Astrocyte of the hippocampus (primary cell): Measurements from ENCODE around the gene CCL11.

Source experiments
- DNase-seq: peaks from one replicate; pipeline ENCODE4 v3.0.0; 2011; ENCODE audit warnings: low read depth, low spot score

The CCL11 gene

DNA sequence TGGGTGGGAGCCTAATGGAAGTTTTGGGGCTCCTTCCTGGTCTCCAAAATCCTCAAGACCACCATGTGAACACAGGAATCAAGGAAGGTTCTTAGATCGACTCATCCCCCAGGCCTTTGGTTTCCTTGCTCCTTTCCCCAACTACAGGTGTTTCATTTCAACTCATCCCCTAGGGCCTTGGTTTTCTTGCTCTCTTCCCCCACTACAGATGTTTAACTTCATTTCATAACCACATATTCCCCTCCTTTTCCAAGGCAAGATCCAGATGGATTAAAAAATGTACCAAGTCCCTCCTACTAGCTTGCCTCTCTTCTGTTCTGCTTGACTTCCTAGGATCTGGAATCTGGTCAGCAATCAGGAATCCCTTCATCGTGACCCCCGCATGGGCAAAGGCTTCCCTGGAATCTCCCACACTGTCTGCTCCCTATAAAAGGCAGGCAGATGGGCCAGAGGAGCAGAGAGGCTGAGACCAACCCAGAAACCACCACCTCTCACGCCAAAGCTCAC is at the start of gene CCL11:
Gene CCL11, plus strand, starts transcription at position 457 of the 507 bp plus-strand sequence. CDS start 67 bp downstream, outside the sequence.
- DNase-seq = no peak

DNA sequence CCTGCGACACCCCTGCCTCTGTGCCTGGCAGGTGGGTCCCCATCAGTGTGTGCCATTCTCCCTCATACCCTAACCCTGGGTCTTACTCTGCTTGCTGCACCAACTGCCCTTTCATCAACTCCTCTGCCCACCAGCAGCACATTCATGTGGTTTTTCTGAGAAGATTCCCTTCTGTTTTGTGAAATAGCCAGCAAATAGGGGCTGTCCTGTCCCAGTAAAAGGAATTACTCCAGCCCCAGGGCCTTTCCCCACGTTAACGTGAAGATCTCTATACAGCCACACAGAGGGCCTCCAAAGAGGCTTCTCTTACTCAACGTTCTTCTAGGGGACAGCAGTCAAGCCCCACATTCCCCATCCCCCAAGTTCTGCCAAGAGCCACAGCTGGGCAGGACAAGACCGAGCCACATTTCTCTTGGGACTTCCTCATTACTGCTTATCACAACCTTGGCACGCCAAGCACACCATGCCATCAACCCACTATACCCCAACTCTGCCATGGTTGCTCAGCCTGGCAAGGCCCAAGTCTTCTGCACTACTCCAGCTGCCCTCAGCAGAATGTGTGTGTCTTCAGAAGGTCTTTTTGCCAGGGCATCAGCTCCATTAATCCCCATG is 49.2 kb upstream of the CCL11 start:
- no peak for DNase-seq

DNA sequence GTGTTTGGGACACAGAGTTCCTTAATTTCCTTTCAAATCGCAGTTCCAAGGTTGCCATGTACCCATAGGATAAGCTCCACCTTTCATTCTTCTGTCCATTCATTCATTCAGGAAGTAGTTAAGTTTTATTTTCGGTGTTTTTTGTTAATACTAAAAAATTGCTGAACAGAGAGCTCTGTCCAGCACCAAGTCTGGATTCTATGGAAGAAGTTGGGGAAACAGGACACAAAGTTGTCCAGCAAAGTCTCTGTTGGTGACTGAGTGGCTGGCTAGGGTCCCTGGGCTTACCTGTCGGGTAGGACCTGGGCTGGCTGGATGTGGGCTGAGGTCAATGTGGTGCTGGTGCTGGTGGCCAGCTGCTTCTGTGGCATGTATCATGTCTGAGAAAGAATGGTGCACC is 48.1 kb upstream of the CCL11 start:
- DNase-seq = no peak

DNA sequence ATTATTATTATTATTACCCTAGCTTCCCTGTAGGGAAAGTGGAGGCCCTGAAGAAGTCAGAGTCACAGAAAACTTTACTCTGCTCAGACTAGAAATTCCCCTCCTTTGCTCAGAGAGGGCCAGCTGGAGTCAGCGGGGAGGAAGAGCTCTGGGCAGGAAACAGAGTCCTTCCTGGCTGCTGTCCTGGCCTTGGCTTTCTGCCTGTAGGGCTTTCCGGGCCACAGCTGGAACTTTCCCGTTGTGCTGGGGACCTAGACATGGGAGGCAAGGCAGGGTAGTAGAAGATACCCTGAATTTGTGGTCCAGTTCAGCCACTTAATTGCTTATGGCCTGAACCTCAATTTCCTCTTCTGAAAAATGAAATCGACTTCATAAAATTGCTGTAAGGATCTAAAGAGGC is 44.5 kb upstream of the CCL11 start:
- DNase-seq = no peak

DNA sequence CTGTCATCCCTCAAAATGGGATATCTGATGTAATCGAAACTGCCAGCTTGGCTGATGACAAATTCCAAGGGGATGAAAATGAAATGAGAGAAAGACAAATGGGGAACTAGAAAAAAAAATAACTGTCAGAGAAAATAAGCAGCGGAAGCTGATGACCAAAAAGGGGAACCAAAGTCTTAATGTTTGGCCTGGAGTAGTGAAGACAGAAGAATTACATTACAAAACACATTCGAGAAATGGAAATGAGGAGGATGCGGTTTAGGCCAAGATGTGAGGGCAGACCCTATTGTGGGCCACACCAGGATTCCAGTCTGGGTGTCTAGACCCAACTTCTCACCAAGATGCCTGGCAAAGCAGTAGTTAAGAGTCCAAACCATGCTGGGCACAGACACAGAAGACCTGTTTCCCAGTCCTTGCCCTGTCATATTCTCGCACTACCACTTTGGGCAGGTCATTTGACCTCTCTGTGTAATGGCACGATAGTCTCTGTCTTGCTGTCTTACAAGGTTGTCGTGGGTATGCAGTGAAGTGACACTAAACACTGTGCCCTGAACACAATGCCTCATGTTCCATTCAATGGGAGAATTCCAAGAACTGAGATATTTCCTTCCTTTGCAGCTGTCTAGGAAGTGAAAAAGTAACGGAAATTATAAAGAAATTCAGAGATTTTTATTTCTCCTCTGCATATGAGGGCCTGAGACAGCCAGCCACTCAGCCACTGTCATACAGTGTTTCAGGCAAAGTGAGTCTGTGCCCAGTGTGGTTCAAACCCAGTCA is 42.8 kb upstream of the CCL11 start:
- no peak for DNase-seq

DNA sequence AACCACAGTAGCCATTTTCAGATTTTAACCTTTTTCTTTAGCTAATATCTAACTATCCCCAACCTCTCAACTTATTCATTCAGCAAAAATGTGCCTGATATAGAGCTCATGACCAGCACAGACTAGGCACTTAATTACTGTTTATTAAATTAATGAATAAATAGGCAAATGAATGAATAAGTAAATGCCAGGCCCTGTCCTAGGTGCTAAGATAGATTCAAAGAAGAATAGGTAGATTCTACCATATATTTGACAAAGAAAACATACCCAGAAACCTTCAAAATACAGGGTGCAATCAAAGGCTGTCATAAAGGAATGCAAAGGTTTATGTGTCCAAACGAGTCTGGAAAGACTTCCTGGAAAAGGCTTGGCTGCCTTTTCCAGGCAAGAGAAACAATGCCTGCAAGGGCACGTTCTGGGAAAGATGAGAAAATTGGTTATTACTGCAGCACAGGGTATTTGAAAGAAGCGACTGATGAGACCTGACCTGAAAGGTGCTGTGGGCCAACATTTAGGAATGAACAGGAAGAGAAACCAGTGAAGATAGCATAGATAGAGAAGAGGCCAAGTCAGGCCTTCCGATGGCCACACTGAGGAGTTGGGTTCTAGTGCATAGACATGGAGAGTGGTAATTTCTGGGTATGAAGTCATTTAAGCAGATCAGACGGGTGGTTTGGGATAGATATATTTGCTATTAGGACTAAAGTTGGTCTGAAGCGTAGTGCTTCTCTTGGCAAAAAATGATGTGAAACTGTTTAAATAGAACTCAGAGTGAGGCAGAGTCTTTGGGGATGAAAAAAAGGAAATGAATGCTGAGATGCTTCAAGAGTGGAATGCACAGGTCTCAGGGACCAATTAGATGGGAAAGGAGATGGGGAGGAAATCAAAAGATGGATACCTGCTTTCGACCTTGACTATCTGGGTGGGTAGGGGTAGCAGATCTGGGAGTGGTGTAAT is 41.9 kb upstream of the CCL11 start:
- no peak for DNase-seq

DNA sequence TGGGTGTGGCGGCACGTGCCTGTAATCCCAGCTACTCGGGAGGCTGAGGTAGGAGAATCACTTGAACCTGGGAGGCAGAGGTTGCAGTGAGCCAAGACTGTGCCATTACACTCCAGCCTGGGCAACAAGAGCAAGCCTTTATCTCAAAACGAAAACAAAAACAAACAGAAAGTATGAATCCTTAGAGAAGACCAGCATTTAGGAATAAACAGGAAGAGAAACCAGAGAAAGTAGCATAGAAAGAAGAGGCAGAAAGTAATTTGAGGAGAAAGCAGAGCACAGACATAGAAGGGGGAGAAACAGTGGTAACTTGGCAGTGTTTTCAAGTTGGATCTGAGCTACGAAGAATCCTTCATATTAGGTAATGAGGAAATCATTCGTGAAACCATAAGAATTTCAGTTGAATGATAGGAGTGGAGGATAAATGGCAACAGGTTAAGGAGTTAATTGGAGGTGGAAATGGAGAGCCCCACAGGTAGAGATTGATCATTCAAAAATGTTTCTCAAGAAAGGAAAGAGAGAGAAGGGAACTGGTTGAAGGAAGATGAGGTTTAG is 40.1 kb upstream of the CCL11 start:
- peak; percentile 36 for DNase-seq

DNA sequence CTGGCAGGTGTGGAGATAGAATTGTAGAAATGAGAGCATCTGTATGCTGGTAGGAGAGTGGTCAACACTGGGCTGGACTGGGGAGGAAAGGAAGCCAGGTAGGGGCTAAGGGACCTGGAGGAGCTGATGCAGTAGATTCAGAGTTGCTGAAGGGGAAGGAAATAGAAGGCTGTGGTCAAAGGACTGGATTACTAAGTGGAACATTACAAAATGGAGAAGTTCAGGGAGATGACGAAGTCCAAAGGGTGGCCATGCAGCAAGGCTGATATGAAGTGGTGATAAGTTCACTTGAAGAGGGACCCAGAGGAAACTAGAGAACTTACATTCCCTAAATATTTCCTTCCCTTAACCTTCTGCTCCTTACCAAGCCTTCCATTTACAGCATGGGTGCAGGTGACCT is 39.1 kb upstream of the CCL11 start:
- no peak for DNase-seq

DNA sequence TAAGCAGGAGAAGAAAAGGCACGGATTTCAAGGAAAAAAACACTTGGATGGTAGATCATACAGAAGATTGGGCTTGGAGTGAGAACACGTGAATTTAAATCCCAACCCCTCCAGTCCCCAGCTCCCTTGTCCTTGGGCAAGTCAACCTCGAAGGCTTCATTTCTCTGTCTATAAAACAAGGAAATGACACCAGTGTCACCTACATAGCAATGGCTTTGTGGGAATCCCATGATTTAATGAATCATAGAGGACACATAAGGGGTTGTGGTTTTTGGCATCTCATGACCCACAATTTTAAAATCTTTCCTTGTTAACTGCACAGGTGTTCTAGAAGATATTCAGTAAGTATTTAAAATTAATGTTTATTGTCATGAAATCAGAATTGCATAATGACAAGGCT is 38.7 kb upstream of the CCL11 start:
- DNase-seq = no peak

DNA sequence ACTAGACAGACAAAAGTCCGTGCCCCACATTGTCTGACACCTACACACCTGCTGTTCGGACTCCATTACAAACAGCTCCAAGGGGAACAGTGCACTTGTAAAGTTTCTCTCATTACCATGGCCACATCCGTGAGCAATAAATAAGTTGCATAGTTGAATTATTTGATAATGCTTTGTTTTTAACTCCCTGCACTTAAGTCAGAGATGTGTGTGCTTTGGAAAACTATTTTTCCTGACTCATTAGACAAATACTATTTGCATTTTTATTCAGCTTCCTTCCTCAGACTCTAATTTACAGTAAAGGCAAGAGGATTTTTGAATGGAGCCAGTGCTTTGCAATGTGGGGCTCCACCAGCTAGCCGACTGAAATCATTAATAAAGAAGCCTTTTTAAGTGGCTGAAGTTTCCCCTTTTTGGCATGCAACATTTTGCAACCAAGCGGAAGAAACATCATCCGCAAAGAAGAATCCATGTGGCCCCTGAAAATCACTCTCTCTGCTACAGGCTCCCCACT is 37.0 kb upstream of the CCL11 start:
- peak; percentile 89 for DNase-seq

DNA sequence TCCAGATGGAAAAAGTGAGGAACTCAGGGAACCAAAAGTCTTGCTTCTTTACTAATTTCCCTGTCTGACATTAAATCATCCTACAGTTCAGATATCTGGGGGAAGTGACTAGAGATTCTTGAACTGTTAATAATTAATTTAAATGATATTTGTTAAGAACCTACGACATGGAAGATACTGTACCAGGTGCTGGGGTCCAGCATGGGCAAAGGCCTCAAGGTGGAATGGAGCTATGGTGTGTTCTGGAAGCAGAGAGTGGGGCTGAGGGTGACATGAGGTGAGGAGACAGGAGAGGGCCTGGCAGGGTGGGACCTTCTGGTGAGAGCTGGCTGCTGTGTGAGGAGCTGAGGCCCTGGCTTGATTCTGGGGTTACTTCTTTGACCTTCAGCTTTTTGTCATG is 36.5 kb upstream of the CCL11 start:
- peak; percentile 29 for DNase-seq

DNA sequence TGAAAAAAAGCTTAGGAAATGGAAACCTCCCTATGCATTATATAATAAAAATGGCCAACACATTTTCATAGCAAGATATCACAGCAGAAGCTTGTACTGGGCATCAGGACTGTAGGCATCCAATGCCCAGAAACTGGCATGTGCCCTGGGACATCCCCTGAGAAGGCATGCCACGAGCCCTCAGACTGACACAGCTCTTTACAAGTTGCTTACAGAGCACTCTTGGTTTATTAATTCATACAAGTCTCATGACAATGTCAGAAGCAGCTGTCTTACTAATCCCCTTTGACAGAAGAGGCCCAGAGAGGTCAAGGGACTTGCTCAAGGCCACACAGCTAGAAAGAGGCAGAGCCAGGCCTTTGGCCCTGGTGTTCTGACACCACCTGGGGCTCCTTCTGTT is 36.1 kb upstream of the CCL11 start:
- peak; percentile 37 for DNase-seq

DNA sequence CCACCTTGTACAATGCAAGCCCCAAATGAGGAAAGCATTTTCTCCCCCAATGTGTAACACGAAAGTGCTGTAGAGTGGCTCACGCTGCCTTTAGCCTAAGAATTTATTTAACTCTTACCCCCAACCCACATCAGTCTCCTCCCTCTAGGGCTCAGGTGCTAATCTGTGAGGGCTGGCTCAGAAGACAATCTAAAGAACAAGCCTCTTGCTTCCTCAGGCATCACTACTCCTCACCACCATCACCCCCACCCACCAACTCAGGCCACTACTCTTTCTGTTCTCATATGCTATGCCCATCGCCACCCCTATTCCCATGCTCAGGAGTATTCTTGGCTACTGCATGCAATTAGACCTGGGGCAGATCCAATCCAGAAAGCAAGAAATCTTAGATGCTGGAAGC is 34.4 kb upstream of the CCL11 start:
- DNase-seq = peak; percentile 35

DNA sequence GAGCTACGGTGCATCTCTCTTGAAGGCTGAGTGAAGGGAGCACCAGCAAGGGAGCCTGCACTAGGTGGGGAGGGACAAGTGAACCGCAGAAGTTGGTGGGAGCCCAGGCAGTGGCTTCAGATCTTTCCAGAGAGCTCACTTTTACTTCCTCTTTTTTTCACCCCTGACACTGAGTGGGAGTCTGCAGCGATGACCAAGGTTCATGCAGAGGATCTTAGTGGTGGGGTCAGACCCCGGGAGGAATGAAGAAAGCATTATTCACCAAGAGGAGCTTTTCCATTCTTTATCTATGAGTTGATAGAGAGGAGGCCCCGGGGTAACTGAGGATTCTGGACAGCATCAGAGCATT is 33.5 kb upstream of the CCL11 start:
- DNase-seq = no peak

DNA sequence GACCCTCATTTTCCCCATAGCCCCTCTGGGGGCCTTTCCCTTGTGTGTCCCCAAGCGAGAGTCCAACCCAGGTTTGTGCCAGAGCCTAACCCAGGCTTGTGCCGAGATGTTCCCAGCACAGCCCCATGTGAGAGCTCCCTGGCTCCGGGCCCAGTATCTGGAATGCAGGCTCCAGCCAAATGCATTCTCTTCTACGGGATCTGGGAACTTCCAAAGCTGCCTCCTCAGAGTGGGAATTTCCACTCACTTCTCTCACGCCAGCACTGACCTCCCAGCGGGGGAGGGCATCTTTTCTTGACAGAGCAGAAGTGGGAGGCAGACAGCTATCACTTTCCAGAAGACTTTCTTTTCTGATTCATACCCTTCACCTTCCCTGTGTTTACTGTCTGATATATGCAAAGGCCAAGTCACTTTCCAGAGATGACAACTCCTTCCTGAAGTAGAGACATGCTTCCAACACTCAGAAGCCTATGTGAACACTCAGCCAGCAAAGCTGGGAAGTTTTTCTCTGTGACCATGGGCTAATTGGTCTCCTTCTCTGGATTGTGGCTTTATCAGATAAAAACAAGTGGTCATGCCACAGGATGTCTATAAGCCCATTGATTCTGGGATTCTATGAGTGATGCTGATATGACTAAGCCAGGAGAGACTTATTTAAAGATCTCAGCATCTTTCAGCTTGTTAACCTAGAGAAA is 33.0 kb upstream of the CCL11 start:
- peak; percentile 98 for DNase-seq

DNA sequence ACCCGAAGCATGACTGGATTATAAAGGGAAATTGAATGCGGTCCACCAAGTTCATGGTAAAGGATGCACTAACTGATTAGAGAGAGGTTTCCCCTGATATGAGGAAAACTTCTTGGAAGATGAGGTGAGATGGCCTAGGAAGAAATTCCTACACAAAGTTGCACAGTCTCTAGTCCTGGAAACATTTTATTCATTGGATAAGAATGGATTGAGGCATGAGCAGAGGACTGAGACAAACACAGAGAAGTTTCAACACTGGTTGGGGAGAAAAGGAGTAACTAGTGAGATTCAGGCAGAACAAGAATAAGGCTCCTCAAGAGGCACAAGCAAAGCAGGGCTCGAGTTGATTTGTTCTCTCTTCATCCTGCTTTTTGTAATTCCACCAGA is 32.4 kb upstream of the CCL11 start:
- no peak for DNase-seq

DNA sequence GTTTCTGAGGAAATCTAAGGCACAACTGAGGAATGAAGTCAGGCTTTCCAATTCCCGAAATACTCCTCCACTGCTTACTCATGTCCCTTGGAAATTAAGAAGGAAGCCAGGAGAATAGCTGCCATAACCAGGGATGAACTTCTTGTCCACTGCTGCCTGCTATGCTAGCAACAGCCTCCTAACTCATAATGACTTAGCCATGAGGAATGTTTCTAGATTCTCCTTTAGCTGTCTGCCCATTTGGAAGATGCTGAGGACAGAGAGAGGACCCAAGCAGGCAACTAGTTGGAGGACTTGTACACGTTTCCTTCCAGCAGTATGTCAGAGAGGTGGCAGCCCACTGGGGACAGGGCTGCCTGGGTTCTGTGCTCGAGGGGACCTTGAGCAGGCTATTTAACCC is 31.4 kb upstream of the CCL11 start:
- DNase-seq = peak; percentile 67

DNA sequence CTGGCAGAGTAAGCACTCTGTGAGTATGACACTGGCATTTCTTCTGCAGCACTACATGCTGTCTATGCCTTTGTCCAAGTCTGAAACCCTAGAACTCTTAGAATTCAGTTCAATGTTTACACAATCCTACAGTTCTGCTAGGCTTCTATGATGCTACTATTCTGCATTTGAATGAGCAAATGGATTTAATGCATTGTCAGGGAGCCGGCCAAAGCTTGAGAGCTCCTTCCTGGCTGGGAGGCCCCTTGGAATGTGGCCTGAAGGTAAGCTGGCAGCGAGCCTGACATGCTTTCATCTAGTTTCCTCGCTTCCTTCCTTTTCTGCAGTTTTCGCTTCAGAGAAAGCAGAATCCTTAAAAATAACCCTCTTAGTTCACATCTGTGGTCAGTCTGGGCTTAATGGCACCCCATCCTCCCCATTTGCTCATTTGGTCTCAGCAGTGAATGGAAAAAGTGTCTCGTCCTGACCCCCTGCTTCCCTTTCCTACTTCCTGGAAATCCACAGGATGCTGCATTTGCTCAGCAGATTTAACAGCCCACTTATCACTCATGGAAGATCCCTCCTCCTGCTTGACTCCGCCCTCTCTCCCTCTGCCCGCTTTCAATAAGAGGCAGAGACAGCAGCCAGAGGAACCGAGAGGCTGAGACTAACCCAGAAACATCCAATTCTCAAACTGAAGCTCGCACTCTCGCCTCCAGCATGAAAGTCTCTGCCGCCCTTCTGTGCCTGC is 30.7 kb upstream of the CCL11 start, which contains the start of gene CCL2:
Gene CCL2, plus strand, starts transcription at position 635 of the 730 bp plus-strand sequence. Its CDS starts 65 bp downstream, at position 700.
- peak; percentile 91 for DNase-seq

DNA sequence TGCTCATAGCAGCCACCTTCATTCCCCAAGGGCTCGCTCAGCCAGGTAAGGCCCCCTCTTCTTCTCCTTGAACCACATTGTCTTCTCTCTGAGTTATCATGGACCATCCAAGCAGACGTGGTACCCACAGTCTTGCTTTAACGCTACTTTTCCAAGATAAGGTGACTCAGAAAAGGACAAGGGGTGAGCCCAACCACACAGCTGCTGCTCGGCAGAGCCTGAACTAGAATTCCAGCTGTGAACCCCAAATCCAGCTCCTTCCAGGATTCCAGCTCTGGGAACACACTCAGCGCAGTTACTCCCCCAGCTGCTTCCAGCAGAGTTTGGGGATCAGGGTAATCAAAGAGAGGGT is 30.2 kb upstream of the CCL11 start:
- no peak for DNase-seq

DNA sequence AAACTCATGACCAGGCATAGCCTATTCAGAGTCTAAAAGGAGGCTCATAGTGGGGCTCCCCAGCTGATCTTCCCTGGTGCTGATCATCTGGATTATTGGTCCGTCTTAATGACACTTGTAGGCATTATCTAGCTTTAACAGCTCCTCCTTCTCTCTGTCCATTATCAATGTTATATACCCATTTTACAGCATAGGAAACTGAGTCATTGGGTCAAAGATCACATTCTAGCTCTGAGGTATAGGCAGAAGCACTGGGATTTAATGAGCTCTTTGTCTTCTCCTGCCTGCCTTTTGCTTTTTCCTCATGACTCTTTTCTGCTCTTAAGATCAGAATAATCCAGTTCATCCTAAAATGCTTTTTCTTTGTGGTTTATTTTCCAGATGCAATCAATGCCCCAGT is 29.7 kb upstream of the CCL11 start:
- no peak for DNase-seq
